Neural cell (in vitro differentiated cells): Measurements from ENCODE around the gene RAP1A. TPM values are rescaled to one million over a fixed set of nuclear protein-coding genes. Genes with fewer than 3 reads are reported as not detected.

Experiments
- H2AFZ ChIP-seq: fragments of 200-600, 300-800 bp; sonication (generic), shearing (Covaris generic); 2 replicates; pipeline ENCODE4 v1.6.0; 2014; ENCODE audit warnings: low read depth, mild to moderate bottlenecking, antibody characterized with exemption, low read length, moderate library complexity
- H3F3A ChIP-seq: fragments of 200-600 bp; shearing (Covaris generic); 2 replicates; pipeline ENCODE4 v1.6.1; 2016; ENCODE audit warnings: mild to moderate bottlenecking, moderate library complexity, mixed read lengths, antibody characterized with exemption, low read length; ENCODE audit not compliant: insufficient read depth, poor library complexity, severe bottlenecking
- H3K27ac ChIP-seq: fragments of 200-600, 300-800 bp; sonication (generic), shearing (Covaris generic); 2 replicates; pipeline ENCODE4 v1.5.1; 2014; ENCODE audit warnings: mild to moderate bottlenecking, low read length, moderate library complexity
- H3K27me3 ChIP-seq: fragments of 300-800, 200-600 bp; sonication (generic), shearing (Covaris generic); 2 replicates; pipeline ENCODE4 v1.6.0; 2014; ENCODE audit warnings: mild to moderate bottlenecking, low read depth, low read length, moderate library complexity; ENCODE audit not compliant: insufficient read depth
- H3K36me3 ChIP-seq: fragments of 300-800, 200-600 bp; sonication (generic), shearing (Covaris generic); 2 replicates; pipeline ENCODE4 v1.5.1; 2014; ENCODE audit warnings: mild to moderate bottlenecking, antibody characterized with exemption, low read length, moderate library complexity; ENCODE audit not compliant: insufficient read depth
- H3K4me2 ChIP-seq: fragments of 300-800, 200-600 bp; sonication (generic), shearing (Covaris generic); 2 replicates; pipeline ENCODE4 v1.6.0; 2014; ENCODE audit warnings: mild to moderate bottlenecking, low read length
- H3K4me3 ChIP-seq: fragments of 300-800, 200-600 bp; sonication (generic), shearing (Covaris generic); 2 replicates; pipeline ENCODE4 v1.5.1; 2014; ENCODE audit warnings: mild to moderate bottlenecking, low read length, moderate library complexity
- H3K79me2 ChIP-seq: fragments of 200-600 bp; shearing (Covaris generic); replicated peaks from 2 replicates; pipeline ENCODE4 v1.6.0; 2014; ENCODE audit warnings: mild to moderate bottlenecking, low read length, moderate library complexity; ENCODE audit not compliant: insufficient read depth
- H3K9ac ChIP-seq: fragments of 300-800, 200-600 bp; sonication (generic), shearing (Covaris generic); 2 replicates; pipeline ENCODE4 v1.6.1; 2016; ENCODE audit warnings: mild to moderate bottlenecking, low read length, mixed read lengths
- H3K9me2 ChIP-seq: fragments of 200-600 bp; shearing (Covaris generic); 2 replicates; pipeline ENCODE4 v1.6.1; 2016; ENCODE audit warnings: mild to moderate bottlenecking, low read length, mixed read lengths; ENCODE audit not compliant: insufficient read depth
- H3K9me3 ChIP-seq: fragments of 200-600, 300-800 bp; sonication (generic), shearing (Covaris generic); 2 replicates; pipeline ENCODE4 v1.6.1; 2016; ENCODE audit warnings: mild to moderate bottlenecking, mixed run types, low read length, moderate library complexity, mixed read lengths
- H4K20me1 ChIP-seq: fragments of 200-600 bp; shearing (Covaris generic); 2 replicates; pipeline ENCODE4 v1.6.1; 2016; ENCODE audit warnings: mild to moderate bottlenecking, mixed run types; ENCODE audit not compliant: insufficient read depth
- EP300 ChIP-seq: fragments of 450-650 bp; conservative IDR thresholded peaks from 2 replicates; pipeline ENCODE4 v1.6.1; 2014; ENCODE audit warnings: antibody characterized with exemption, mild to moderate bottlenecking, moderate library complexity; ENCODE audit not compliant: poor library complexity, severe bottlenecking
- EZH2 ChIP-seq: fragments of 200-600, 300-800 bp; shearing (Covaris generic), sonication (generic); IDR thresholded peaks from 2 replicates; pipeline ENCODE4 v1.6.1; 2014; ENCODE audit warnings: antibody characterized with exemption, low read length, borderline replicate concordance, mild to moderate bottlenecking; ENCODE audit not compliant: insufficient read depth, poor library complexity, severe bottlenecking
- MXI1 ChIP-seq: fragments of 450-650 bp; conservative IDR thresholded peaks from 2 replicates; pipeline ENCODE4 v1.6.1; 2014; ENCODE audit warnings: antibody characterized with exemption, mild to moderate bottlenecking; ENCODE audit not compliant: poor library complexity, severe bottlenecking
- POLR2AphosphoS5 ChIP-seq: IDR thresholded peaks from 2 replicates; pipeline ENCODE4 v1.6.1; 2012
- RAD21 ChIP-seq: fragments of 450-650 bp; conservative IDR thresholded peaks from 2 replicates; pipeline ENCODE4 v1.6.1; 2014; ENCODE audit warnings: antibody characterized with exemption, mild to moderate bottlenecking, moderate library complexity
- SMC3 ChIP-seq: fragments of 450-650 bp; conservative IDR thresholded peaks from 2 replicates; pipeline ENCODE4 v1.6.1; 2014; ENCODE audit warnings: antibody characterized with exemption, mild to moderate bottlenecking, moderate library complexity; ENCODE audit not compliant: poor library complexity
- TAF1 ChIP-seq: IDR thresholded peaks from 2 replicates; pipeline ENCODE4 v1.6.1; 2012; ENCODE audit warnings: low read depth
- polyA plus RNA-seq: library from polyadenylated mRNA; depleted of rRNA; stranded (reverse); fragments of >200 nt; gene quantifications from 2 replicates; pipeline ENCODE4 v1.2.3, GENCODE V29; 2014
- TF ChIP-seq, protein P1 (sequence below): fragments of 450-650 bp; IDR thresholded peaks from 2 replicates; pipeline ENCODE4 v1.5.1; 2014; ENCODE audit warnings: antibody characterized with exemption, mild to moderate bottlenecking, moderate library complexity; ENCODE audit not compliant: poor library complexity, severe bottlenecking
- TF ChIP-seq, protein P2 (sequence below): IDR thresholded peaks from 2 replicates; pipeline ENCODE4 v1.6.1; 2012; ENCODE audit warnings: borderline replicate concordance

Gene RAP1A
- polyA plus RNA-seq, 1 donor from 2014 or later = 28.7 TPM

DNA sequence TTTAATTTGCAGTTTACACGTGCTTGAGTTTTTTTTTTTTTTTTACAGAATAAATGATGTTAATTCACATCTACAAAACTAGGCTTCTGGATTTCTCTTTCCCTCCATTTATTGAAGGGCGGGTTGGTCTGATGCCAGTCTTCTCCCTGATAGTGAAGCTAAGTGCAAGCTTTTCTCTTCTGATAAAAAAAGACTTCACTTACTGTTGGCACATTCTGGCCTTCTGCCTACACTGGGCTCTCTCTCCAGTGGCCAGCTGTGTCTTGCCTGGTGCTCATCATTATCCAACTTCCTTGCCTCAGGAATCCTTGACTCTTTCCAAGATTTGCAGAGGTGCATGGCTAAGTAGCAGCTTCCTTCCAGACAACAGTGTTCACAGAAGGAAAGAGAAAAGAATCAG is 7.6 kb upstream of the RAP1A start:
- Histone ChIP-seq H3F3A (no peaks in the 10 kb centered on the region), H3K36me3 (no peaks in the 10 kb centered on the region), H3K9ac (no peak overlapping the region), H3K27ac (no peak overlapping the region), H3K79me2 (no peaks in the 10 kb centered on the region), H2AFZ (no peak overlapping the region), H4K20me1 (no peaks in the 10 kb centered on the region), H3K27me3 (no peaks in the 10 kb centered on the region), H3K9me2 (no peaks in the 10 kb centered on the region), H3K4me2 (no peak overlapping the region), H3K9me3 (no peaks in the 10 kb centered on the region), H3K4me3 (no peak overlapping the region)
- TF ChIP-seq RAD21 = no peak
- TF ChIP-seq EZH2 = no peak
- TF ChIP-seq, protein P1, sequence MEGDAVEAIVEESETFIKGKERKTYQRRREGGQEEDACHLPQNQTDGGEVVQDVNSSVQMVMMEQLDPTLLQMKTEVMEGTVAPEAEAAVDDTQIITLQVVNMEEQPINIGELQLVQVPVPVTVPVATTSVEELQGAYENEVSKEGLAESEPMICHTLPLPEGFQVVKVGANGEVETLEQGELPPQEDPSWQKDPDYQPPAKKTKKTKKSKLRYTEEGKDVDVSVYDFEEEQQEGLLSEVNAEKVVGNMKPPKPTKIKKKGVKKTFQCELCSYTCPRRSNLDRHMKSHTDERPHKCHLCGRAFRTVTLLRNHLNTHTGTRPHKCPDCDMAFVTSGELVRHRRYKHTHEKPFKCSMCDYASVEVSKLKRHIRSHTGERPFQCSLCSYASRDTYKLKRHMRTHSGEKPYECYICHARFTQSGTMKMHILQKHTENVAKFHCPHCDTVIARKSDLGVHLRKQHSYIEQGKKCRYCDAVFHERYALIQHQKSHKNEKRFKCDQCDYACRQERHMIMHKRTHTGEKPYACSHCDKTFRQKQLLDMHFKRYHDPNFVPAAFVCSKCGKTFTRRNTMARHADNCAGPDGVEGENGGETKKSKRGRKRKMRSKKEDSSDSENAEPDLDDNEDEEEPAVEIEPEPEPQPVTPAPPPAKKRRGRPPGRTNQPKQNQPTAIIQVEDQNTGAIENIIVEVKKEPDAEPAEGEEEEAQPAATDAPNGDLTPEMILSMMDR = no peak
- TF ChIP-seq TAF1 = no peak
- no peak for TF ChIP-seq MXI1
- TF ChIP-seq SMC3 = no peak
- TF ChIP-seq, protein P2, sequence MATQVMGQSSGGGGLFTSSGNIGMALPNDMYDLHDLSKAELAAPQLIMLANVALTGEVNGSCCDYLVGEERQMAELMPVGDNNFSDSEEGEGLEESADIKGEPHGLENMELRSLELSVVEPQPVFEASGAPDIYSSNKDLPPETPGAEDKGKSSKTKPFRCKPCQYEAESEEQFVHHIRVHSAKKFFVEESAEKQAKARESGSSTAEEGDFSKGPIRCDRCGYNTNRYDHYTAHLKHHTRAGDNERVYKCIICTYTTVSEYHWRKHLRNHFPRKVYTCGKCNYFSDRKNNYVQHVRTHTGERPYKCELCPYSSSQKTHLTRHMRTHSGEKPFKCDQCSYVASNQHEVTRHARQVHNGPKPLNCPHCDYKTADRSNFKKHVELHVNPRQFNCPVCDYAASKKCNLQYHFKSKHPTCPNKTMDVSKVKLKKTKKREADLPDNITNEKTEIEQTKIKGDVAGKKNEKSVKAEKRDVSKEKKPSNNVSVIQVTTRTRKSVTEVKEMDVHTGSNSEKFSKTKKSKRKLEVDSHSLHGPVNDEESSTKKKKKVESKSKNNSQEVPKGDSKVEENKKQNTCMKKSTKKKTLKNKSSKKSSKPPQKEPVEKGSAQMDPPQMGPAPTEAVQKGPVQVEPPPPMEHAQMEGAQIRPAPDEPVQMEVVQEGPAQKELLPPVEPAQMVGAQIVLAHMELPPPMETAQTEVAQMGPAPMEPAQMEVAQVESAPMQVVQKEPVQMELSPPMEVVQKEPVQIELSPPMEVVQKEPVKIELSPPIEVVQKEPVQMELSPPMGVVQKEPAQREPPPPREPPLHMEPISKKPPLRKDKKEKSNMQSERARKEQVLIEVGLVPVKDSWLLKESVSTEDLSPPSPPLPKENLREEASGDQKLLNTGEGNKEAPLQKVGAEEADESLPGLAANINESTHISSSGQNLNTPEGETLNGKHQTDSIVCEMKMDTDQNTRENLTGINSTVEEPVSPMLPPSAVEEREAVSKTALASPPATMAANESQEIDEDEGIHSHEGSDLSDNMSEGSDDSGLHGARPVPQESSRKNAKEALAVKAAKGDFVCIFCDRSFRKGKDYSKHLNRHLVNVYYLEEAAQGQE = no peak
- TF ChIP-seq POLR2AphosphoS5 = no peak
- no peak for TF ChIP-seq EP300

DNA sequence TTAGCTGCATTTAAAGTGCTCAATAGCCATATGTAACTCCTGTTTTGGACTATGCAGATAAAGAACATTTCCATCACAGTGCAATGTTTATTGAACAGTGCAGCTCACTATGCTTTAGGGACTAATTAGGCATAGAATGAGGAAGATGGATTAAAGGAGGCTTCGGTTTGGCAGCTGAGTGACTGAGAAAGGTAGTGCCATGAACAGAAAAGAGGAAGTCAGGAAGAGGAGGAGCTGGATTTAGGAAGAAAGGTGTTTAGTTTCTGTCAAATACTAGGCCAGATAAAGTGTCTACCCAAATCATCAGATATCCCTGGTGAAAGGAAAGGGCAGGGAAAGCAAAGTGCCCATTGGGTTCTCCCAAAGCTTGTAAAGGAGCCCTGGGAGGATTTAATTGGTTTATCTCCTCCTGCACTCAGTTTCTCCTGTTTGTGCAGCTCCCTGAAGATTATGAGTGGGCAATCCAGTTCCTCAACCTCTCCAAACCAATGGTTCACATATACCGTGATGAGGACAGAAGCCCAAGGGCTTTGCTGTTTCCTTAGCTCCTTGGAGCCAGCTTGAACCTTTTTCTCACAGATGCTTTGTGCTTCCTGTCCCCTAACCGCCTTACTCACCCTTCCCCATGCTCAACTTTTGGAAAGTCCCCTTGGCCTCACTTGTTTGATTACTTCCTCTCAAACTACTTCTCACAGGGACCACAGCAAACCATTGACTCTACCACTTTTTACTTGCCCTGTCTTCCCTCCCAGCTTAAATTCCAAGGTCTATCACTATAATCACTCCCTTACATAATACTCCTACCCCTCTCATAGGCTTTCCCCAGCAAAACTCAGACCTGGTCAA is 3.5 kb upstream of the RAP1A start:
- Histone ChIP-seq H3K27me3 (no peaks in the 10 kb centered on the region), H3K4me2 (no peak overlapping the region), H3K36me3 (no peaks in the 10 kb centered on the region), H3K79me2 (peaks cover 6% of the 10 kb centered on the region), H4K20me1 (no peaks in the 10 kb centered on the region), H3K27ac (no peak overlapping the region), H3F3A (no peaks in the 10 kb centered on the region), H3K9me2 (no peaks in the 10 kb centered on the region), H3K9ac (no peak overlapping the region), H3K4me3 (no peak overlapping the region), H3K9me3 (no peaks in the 10 kb centered on the region), H2AFZ (no peak overlapping the region)
- no peak for TF ChIP-seq RAD21
- TF ChIP-seq, protein P1 = no peak
- no peak for TF ChIP-seq SMC3
- no peak for TF ChIP-seq EZH2
- no peak for TF ChIP-seq TAF1
- TF ChIP-seq, protein P2 = no peak
